Right lobe of liver (tissue), 4 donors: ENCODE measurements around the gene MAGI1.

Source experiments
- POLR2A ChIP-seq: fragments of 450-650 bp; IDR thresholded peaks from one replicate; pipeline ENCODE4 v1.6.1; 2017; ENCODE audit warnings: antibody characterized with exemption, mild to moderate bottlenecking
- TF ChIP-seq, protein P1 (sequence below), 4 donors: fragments of 200-600 bp in 3 of 4; fragments of 450-650 bp in 1 of 4; IDR thresholded peaks; one replicate each; pipeline versions ENCODE4 v1.5.1 to v1.8.0; 2016 to 2022; ENCODE audit warnings: antibody characterized with exemption in 4 of 4, mild to moderate bottlenecking in 2 of 4
- donor health status: DM: no; HTN: no; CAD: no.
- donor health status: DM: no; HTN: no; CAD: no.
- donor health status: DM: no; HTN: yes; CAD: no.

DNA sequence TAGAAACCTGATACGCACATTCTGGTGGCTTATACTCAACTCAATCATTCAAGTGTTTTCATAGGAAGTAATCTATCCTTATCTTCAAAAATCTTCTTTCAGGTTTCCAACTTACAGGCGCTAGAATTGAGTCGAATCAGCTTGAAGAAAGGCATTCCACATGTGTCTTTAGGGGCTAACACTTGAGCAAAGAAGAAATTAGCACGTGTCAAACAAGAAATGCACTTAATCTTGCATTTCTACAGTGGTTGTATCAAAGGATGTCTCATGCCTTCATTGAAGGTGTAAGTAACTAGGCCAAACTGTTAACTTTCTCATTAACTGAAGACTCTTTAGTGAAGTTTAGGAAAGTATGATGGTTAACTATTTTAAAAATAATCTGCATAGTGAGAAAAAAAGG is 557.6 kb downstream of the MAGI1 start:
- TF ChIP-seq, protein P1, sequence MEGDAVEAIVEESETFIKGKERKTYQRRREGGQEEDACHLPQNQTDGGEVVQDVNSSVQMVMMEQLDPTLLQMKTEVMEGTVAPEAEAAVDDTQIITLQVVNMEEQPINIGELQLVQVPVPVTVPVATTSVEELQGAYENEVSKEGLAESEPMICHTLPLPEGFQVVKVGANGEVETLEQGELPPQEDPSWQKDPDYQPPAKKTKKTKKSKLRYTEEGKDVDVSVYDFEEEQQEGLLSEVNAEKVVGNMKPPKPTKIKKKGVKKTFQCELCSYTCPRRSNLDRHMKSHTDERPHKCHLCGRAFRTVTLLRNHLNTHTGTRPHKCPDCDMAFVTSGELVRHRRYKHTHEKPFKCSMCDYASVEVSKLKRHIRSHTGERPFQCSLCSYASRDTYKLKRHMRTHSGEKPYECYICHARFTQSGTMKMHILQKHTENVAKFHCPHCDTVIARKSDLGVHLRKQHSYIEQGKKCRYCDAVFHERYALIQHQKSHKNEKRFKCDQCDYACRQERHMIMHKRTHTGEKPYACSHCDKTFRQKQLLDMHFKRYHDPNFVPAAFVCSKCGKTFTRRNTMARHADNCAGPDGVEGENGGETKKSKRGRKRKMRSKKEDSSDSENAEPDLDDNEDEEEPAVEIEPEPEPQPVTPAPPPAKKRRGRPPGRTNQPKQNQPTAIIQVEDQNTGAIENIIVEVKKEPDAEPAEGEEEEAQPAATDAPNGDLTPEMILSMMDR (IDR thresholded peaks at IDR 0.05), result no peak
- no peak for TF ChIP-seq POLR2A
